PC-9 (cell line): ENCODE results near the gene CBX7. TPM values are rescaled to one million over a fixed set of nuclear protein-coding genes. Genes with fewer than 3 reads are reported as not detected.
A peak's percentile ranks its signal among the peaks of the same experiment; 100 is the strongest.

Experiments used
- BruUV-seq: library from RNA; stranded (reverse); fragments of 400-500 nt; replicated peaks from 2 replicates; lab custom pipeline; 2021; lab: Mats Ljungman, UMichigan
- CTCF ChIA-PET: fragments of 300-600 bp; sonication (Branson Sonifier 250); formaldehyde crosslinking; loops from one replicate; lab custom pipeline; 2022; ENCODE audit warnings: antibody characterized with exemption; lab: Charles Lee
- POLR2A ChIA-PET: fragments of 300-600 bp; sonication (Branson Sonifier 250); formaldehyde crosslinking; loops from one replicate; lab custom pipeline; 2022; ENCODE audit warnings: antibody characterized with exemption; ENCODE audit not compliant: unreplicated experiment; lab: Charles Lee
- DNase-seq, 2 experiments: peaks; one replicate each; pipeline versions ENCODE4 v3.0.0 to v3.0.0-alpha.2; 2015 to 2022; ENCODE audit warnings: mixed read lengths in 1 of 2
- H2AFZ ChIP-seq: fragments of 200-600 bp; sonication (generic); 2 replicates; pipeline ENCODE4 v1.8.1; 2017; ENCODE audit warnings: antibody characterized with exemption
- H3F3A ChIP-seq: fragments of 200-600 bp; sonication (generic); 2 replicates; pipeline ENCODE4 v1.8.1; 2017; ENCODE audit warnings: antibody characterized with exemption, mild to moderate bottlenecking, low read depth; ENCODE audit not compliant: insufficient read depth
- H3K27ac ChIP-seq: fragments of 200-600 bp; sonication (generic); 2 replicates; pipeline ENCODE4 v1.6.1; 2016; ENCODE audit warnings: mixed run types
- H3K27me3 ChIP-seq: fragments of 200-600 bp; sonication (generic); 2 replicates; pipeline ENCODE4 v1.6.1; 2016; ENCODE audit warnings: low read depth, mixed run types; ENCODE audit not compliant: insufficient read depth
- H3K36me3 ChIP-seq: fragments of 200-600 bp; sonication (generic); 2 replicates; pipeline ENCODE4 v1.6.1; 2016; ENCODE audit warnings: low read depth, mixed run types
- H3K4me1 ChIP-seq: fragments of 200-600 bp; sonication (generic); replicated peaks from 2 replicates; pipeline ENCODE4 v1.6.1; 2016; ENCODE audit warnings: mixed run types; ENCODE audit not compliant: insufficient read depth
- H3K4me2 ChIP-seq: fragments of 200-600 bp; sonication (generic); 2 replicates; pipeline ENCODE4 v1.6.1; 2017; ENCODE audit warnings: mixed run types
- H3K4me3 ChIP-seq: fragments of 200-600 bp; sonication (generic); 2 replicates; pipeline ENCODE4 v1.6.1; 2016; ENCODE audit warnings: mixed run types
- H3K79me2 ChIP-seq: fragments of 200-600 bp; sonication (generic); 2 replicates; pipeline ENCODE4 v1.6.1; 2017; ENCODE audit warnings: low read depth, mixed run types
- H3K9me2 ChIP-seq: fragments of 200-600 bp; sonication (generic); 2 replicates; pipeline ENCODE4 v1.8.1; 2017; ENCODE audit warnings: mild to moderate bottlenecking; ENCODE audit not compliant: insufficient read depth
- H3K9me3 ChIP-seq: fragments of 200-600 bp; sonication (generic); 2 replicates; pipeline ENCODE4 v1.8.1; 2016; ENCODE audit warnings: low read depth; ENCODE audit not compliant: insufficient read depth
- H4K20me1 ChIP-seq: fragments of 200-600 bp; sonication (generic); 2 replicates; pipeline ENCODE4 v1.8.1; 2017; ENCODE audit not compliant: insufficient read depth
- CTCF ChIP-seq: fragments of 200-600 bp; sonication (generic); conservative IDR thresholded peaks from 2 replicates; pipeline ENCODE4 v1.6.1; 2017; ENCODE audit warnings: mixed run types, antibody characterized with exemption, mild to moderate bottlenecking, moderate library complexity
- EZH2 ChIP-seq: fragments of 200-600 bp; sonication (generic); IDR thresholded peaks from 2 replicates; pipeline ENCODE4 v1.8.0; 2017; ENCODE audit warnings: antibody characterized with exemption, low read depth
- intact Hi-C: fragments of 100-400 bp; cut with micrococcal nuclease; formaldehyde crosslinking; loops from one replicate; pipeline ENCODE4 v1.10.0; 2022; ENCODE audit not compliant: unreplicated experiment
- total RNA-seq: library from RNA; stranded (reverse); gene quantifications from 2 replicates; pipeline ENCODE4 v1.2.3, GENCODE V29; 2021

The CBX7 gene
- total RNA-seq, 1 experiment from 2014 or later: 29.1 TPM

GRCh38 chr22:39183991-39184585 lies 31.6 kb upstream of the CBX7 start:
- H3K9me2 ChIP-seq: no peaks in the 10 kb centered on the region
- H3K4me2 ChIP-seq: no peak overlapping the region
- no peaks in the 10 kb centered on the region for H3K36me3 ChIP-seq
- no peak overlapping the region for H2AFZ ChIP-seq
- no peak overlapping the region for H3K27ac ChIP-seq
- no TSS peak for BruUV-seq
- CTCF ChIA-PET: interaction anchor here (0.6 kb wide), 1 partner anchor 32 kb away, joined by 4 read pairs; no protein-coding TSS in a partner anchor
- H3K79me2 ChIP-seq: no peaks in the 10 kb centered on the region
- POLR2A ChIA-PET: interaction anchor here (0.6 to 0.7 kb wide), 2 partner anchors 23 to 42 kb away, joined by 4 read pairs; no protein-coding TSS in a partner anchor
- TF ChIP-seq CTCF (no peak), EZH2 (no peak)
- DNase-seq: peak in 1 of 2 experiments; percentile 48
- peaks cover 3% of the 10 kb centered on the region; the same call in 1 of the 2 replicates for H3F3A ChIP-seq
- no peaks in the 10 kb centered on the region for H4K20me1 ChIP-seq
- no peak overlapping the region for H3K4me3 ChIP-seq
- no peaks in the 10 kb centered on the region for H3K4me1 ChIP-seq
- intact Hi-C loops: no loop called here
- no peaks in the 10 kb centered on the region for H3K27me3 ChIP-seq
- H3K9me3 ChIP-seq: no peaks in the 10 kb centered on the region

- Histone ChIP-seq H3K79me2 (no peaks in the 10 kb centered on the region), H3K9me3 (no peaks in the 10 kb centered on the region), H3K36me3 (no peaks in the 10 kb centered on the region), H3K27me3 (no peaks in the 10 kb centered on the region), H3K4me2 (no peak overlapping the region), H3K4me3 (no peak overlapping the region), H3F3A (peaks cover 10% of the 10 kb centered on the region; the same call in 1 of the 2 replicates), H3K4me1 (no peaks in the 10 kb centered on the region), H3K27ac (no peak overlapping the region), H4K20me1 (no peaks in the 10 kb centered on the region), H3K9me2 (no peaks in the 10 kb centered on the region), H2AFZ (no peak overlapping the region)
- DNase-seq: no peak
- ChIA-PET CTCF (no interaction called here), POLR2A (no interaction called here)
- TF ChIP-seq EZH2 (no peak), CTCF (no peak)
- intact Hi-C loops: no loop called here
- BruUV-seq: no TSS peak
These were observed 30.1 kb upstream of the CBX7 start for GRCh38 chr22:39182478-39183030.

GRCh38 chr22:39181778-39182177 lies 29.3 kb upstream of the CBX7 start:
- TF ChIP-seq EZH2 (no peak), CTCF (no peak)
- H3F3A ChIP-seq: peaks cover 18% of the 10 kb centered on the region; the same call in 1 of the 2 replicates
- H3K36me3 ChIP-seq: no peaks in the 10 kb centered on the region
- CTCF ChIA-PET: no interaction called here
- no peak overlapping the region for H3K27ac ChIP-seq
- no peaks in the 10 kb centered on the region for H3K79me2 ChIP-seq
- BruUV-seq: no TSS peak
- intact Hi-C loops: no loop called here
- DNase-seq: no peak
- H3K9me2 ChIP-seq: no peaks in the 10 kb centered on the region
- no peaks in the 10 kb centered on the region for H3K27me3 ChIP-seq
- H2AFZ ChIP-seq: no peak overlapping the region
- peaks cover 3% of the 10 kb centered on the region; the same call in 1 of the 2 replicates for H3K4me1 ChIP-seq
- POLR2A ChIA-PET: interaction anchor here (0.7 kb wide), 1 partner anchor 108 kb away, joined by 3 read pairs; no protein-coding TSS in a partner anchor
- no peak overlapping the region for H3K4me2 ChIP-seq
- H3K4me3 ChIP-seq: no peak overlapping the region
- no peaks in the 10 kb centered on the region for H4K20me1 ChIP-seq
- H3K9me3 ChIP-seq: no peaks in the 10 kb centered on the region
